GM18511 (cell line): ENCODE results near the gene RGSL1.
"Not testable (repeated sequence)": the region's sequence is repeated elsewhere in the genome, so short reads cannot be mapped to it uniquely, and the experiment has no call there.

Source experiments
- ATAC-seq: cut with Tn5 transposase; IDR thresholded peaks from one replicate; pipeline ENCODE4 v1.9.1; 2021; ENCODE audit warnings: mild to moderate bottlenecking, moderate library complexity; ENCODE audit not compliant: unreplicated experiment

The RGSL1 gene

DNA sequence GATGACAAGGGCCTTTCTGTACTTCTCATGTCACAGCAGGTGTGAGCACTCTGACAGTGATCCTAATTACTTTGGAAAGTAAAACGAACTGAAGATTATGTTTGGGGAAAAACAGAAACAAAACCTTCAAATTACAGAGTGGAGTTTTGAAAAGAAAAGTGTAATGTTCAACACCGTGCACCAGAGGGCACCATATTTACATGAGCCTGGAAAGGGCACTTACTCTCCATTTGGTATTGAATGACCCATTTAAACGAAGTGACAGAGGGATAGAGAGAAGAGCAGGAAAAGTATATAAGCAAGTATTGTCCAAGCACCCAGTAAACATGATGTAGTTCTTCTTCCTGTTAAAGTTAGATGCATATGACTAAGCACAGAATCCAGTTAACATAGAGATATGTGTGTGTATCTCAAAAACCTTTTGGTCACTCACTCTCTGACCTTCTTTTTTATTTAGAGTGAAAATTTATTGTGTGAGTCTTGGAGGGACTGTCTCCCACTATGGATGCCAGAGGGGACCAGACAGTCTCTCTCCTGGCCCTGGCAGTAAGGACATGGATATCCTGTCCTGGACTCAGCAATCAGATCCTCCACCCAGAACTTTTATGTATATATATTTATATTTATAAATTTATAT is 3.8 kb upstream of the RGSL1 start:
- ATAC-seq, result peak; percentile 68

DNA sequence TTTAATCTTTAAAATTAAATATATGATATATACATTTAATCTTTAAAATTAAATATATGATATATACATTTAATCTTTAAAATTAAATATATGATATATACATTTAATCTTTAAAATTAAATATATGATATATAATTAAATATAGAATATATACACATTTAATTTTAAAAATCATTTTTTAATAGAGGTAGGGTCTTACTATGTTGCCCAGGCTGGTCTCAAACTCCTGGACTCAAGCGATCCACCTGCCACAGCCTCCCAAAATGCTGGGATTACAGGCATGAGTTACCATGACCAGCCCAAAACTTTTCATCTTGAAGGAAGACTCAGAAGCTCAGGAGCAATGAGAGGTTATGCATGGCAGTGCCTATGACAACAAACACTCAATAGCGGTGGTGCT is 2.8 kb upstream of the RGSL1 start:
- ATAC-seq, result not testable (repeated sequence)

DNA sequence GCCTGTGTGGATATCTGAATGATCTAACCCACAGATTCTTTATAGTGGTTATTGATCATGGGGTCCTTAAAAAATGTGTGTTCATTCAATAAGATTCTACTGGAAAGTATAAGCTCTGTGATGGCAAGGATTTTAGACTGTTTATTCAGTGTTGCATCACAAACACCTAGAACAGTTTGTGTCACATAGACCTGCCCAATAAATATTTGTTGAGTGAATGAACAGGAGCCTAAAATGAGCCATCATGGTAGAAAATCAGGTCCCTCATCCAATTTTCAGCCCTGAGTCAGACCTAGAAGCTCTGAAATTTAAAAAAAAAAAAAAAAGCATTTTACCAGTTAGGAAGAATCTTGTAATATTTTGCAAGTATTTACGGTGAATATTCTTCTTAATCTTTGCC is 2.3 kb upstream of the RGSL1 start:
- ATAC-seq, result no peak

DNA sequence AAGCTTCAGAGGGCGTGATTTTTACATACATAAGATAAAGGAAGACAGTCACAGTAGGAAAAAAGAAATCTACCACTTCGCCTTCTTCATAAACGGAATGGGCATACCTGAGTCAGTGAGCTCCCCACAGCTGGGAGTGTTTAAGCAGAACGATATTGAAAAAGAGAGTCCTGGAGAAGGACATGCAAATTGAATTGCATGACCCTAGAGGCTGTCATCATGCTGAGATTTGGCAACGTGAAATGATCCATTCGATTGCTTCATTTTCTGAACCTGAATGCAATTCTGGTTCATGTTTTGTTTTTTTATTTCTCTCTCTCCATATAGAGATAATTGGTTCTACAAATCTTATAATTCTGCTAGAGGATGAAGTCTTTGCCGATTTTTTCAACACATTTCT is 3.7 kb downstream of the RGSL1 start:
- ATAC-seq, result no peak

DNA sequence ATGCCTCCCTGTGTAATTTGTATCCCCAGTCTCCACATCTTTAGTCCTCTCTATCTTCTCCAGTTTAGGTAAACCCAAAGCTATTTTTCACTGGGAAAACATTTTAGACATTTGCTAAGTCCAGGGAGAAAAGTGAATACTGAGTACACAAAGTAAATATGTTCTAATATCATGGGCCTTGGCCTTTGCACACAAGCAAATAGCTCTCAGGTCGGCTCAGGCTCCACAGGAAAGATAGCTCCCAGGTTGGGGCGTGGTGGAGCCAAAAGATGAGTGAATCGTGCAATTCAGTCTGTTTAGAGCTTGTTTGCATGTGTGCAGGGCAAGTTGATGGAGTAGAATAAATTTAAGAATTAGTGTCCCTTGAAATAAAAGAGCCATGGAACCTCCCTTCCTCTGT is 7.9 kb downstream of the RGSL1 start:
- ATAC-seq, result no peak

DNA sequence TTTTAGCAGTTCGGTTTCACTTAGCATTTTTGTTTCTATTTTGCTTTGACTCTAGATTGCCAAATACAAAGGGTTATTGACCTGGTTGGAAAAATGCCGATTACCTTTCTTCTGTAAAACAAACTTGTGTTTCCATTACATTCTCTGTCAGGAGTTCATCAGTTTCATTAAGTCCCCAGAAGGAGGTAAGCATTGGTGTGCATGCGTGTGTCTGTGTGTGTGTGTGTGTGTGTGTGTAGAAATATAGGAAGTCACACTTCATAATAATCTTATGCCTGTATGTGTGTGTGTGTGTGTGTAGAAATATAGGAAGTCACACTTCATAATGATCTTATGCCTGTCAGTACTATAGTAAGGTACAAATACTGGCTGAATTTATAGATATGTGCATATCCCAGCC is 10.0 kb downstream of the RGSL1 start:
- ATAC-seq, result no peak

DNA sequence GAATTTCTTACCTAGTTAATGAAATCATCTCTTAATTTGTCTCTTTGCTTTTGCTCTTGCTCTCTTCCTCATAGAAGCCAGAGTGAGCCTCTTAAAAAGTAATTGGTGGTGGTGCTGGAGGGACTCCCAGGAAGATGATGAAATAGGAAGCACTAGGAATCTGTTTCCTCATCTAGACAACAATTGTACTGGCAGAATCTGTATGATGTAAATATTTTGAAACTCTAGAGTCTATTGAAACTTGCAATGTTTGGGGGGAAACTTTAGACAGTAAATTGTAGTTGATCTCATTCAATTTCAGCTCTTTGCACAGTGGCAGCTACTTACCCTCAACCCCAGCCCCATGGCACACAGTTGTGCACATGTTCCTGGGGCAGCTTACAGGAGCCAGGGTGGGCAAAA is 10.6 kb downstream of the RGSL1 start:
- no peak for ATAC-seq

DNA sequence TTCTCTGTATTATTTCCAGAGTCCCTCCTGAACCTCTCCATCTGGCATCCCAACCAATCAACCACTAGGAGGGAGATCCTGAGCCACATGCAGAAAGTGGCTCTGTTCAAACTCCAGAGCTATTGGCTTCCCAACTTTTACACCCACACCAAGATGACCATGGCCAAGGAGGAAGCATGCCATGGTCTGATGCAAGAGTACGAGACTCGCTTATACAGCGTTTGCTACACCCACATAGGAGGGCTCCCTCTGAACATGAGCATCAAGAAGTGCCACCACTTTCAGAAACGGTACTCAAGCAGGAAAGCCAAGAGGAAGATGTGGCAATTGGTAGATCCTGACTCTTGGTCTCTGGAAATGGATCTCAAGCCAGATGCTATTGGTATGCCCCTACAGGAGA is 23.6 kb downstream of the RGSL1 start:
- ATAC-seq, result no peak

DNA sequence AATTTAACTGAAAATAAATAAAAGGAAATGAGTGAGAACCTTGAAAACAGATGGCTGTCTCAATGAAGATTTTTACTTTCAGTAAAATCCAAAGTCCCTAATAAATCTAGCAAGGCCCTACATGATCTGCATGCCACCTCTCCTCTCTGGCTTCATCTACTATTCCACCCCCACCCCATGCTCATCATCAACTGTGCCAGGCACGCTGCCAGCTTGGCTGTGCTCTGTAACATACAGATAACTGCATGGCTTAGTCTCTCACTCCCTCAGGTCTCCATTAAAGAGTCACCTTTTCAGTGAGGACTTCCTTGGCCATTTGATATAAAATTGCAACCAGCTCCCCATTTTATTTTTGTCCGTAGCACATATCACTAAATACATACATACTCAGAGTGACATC is 26.7 kb downstream of the RGSL1 start:
- no peak for ATAC-seq

DNA sequence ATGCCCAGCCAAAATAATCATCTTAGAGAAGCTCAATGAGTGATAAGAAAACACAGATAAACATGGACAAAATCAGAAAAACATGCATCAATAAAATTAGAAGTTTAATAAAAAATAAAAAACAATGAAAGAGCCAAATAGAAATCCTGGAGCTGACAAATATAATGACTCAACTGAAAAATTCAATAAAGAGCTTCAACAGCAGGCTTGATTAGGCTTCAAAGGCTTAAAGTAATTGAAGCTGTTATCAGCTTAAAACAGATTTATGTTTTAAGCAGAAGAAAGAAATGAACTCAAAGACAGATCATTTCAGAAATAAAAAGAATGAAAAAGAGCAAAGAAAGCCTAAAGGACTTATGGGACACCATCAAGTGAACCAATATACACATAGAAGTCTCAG is 28.3 kb downstream of the RGSL1 start:
- ATAC-seq, result no peak

DNA sequence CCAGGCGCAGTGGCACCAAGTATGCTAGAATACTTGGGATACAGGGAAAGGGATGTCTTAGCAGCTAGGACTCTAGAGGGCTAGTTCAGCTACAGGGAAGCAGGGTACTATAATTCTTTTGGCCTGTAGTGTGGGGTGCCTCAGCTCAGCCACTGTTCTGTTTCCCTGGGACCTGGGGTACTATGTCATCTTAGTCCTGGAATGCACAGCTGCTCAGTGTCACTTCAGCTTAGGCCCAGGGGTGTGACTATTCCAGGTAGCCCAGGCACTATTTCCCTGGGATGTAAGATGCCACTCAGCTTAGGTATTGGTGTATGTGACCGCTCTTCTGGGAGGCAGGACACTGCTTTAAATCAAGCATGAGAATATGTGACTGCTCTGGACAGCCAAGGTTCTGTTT is 34.1 kb downstream of the RGSL1 start:
- ATAC-seq, result peak; percentile 24

DNA sequence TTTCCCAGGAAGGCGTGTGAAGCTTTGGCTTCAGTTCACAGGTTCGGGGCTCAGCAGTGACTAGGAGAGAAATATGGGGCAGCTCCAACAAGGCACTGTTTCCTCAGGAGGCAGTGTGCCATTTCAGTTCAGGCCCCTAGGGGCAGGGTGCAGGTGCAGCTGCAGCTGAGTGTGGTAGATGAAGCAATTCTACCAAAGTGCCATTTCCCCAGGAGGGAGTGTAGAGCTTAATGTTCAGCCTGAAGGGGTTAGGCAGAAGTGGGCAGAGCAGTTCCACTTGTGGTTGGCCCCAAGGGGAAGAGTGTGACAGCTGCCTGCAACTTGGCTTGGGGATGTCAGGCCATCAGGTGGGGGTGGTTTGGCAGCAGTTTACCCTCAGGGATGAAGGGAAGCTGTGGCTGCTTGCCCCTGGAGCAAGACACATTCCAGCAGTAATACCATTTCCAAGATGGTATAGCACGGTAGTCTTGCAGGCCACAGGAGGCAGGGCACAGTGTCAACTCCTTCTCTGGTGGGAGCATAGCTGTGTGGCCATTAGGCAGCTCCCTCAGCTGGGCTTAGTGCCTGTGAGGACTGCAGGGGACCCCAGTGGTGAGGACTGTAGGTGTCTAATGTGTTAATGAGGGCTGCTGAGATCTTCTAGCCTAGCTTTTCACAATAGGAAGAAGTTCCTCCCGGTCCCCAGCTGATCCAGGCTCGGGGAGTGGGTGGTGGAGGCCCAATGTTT is 34.7 kb downstream of the RGSL1 start:
- ATAC-seq, result peak; percentile 99

DNA sequence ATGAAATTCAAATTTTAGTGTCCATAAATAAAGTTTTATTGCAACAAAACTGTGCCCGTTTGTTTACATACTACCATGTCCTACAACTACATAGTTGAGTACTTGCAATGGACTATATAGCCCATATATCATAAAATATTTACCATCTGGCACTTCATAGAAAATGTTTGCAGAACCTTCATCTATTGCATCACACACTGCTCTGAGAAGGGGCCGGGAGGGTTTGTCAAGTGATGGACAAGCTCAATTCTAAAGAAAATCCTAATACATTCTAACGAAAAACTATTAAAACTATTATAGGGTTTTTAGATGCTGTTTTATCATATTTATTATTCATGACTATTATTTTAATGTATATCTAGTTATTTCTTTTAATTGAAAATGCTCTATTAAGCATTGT is 35.9 kb downstream of the RGSL1 start:
- ATAC-seq, result no peak

DNA sequence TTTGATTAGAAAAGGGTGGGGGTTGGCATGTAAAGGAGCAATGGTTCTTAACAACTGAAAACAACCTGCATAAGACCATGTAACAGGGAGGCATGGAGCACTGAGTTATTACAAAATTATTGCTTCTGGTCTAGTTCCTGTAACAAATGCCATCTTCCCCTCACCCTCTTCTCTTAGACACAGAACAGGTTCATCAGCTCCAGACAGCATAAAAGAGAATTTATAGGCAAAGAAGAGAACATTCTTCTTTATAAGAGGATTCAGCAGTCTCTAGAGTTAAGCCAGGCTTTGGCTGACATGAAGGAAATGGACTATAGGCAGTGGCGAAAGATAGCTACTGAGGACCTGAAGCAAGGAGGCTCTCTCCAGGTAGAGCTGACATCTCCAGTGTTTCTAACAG is 38.9 kb downstream of the RGSL1 start:
- ATAC-seq, result no peak

DNA sequence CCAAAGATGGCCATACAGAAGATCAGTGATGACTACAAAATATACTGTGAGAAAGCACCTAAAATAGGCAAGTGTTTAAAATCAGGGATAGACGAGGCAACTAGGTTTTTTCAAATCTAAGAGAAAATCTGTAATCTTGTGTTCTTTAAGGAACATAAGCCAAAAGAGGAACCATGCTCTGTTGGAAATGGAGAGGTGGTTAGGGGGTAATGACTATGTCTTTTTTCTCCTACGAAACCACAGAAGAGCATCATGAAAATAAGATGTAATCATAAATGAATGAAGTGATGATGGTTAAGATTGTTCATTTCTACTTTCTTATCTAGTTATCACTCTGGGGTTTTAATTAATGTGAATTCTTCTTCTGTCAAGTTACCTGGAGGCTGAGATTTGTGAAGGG is 43.1 kb downstream of the RGSL1 start:
- ATAC-seq, result no peak

DNA sequence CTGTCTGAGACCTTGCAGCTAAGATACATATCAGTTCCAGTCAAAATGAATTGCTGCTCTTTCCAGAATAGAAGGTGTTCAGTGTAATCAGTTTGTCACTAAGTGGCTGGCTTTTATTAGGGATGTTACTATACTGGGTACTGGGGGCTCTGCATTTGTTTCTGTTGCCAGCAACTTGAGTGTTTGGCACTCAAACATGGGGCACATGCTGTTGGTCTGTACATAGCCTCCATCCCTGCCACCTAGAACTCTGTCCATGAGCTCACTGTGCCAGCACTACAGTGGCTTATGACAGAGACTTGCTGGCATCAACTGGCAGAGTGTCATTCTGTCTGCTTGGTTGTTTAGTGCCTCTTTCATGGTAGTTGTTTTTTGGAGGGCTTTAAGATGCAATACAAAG is 45.1 kb downstream of the RGSL1 start:
- ATAC-seq, result no peak

DNA sequence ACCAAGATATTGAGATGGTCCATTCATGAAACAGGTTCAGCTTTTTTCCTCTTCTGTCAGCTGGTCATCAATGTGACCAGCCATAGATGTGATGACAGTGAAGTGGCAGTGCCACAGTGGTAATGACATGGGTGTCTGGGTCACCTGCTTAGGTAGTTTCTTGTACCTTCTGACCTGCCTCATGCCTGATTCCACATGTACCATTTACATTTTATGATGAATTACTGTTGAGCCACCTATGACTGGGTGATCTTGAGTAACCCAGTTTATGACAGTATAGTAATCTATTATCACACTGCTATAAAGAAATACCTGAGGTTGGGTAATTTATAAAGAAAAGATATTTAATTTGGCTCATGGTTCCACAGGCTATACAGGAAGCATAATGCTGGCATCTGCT is 45.7 kb downstream of the RGSL1 start:
- ATAC-seq, result no peak

DNA sequence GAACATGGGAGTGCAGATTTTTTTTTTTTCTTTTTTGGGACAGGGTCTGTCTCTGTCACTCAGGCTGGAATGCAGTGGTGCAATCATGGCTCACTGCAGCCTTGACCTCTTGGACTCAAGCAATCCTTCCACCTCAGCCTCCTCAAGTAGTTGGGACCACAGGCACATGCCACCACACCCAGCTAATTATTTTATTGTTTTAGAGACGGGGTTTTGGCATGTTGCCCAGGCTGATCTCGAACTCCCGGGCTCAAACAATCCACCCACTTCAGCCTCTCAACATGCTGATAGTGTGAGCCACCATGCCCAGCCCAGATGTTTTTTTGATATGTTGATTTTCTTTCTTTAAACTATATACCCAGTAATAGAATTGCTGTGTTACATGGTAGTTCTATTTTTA is 57.7 kb downstream of the RGSL1 start:
- ATAC-seq, result no peak

DNA sequence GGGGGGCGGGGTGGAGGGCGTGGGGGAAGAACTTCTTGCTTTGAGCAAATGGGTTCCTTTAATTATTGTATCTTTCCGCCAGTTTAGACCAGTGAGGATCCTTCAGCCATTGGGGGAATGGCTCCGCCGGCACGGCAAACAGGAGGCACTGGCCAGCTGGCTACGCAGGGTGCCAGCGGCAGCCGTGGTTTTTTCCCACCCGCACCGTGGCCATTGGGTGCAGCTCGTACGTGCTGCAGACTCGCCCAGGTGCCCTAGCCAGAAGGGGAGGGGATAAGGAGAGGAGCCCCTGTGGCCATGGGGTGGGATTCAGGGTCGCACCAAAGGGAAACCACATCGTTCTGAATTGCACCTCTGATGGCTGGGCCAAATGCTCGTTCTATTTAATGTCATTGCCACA is 65.6 kb downstream of the RGSL1 start:
- no peak for ATAC-seq

DNA sequence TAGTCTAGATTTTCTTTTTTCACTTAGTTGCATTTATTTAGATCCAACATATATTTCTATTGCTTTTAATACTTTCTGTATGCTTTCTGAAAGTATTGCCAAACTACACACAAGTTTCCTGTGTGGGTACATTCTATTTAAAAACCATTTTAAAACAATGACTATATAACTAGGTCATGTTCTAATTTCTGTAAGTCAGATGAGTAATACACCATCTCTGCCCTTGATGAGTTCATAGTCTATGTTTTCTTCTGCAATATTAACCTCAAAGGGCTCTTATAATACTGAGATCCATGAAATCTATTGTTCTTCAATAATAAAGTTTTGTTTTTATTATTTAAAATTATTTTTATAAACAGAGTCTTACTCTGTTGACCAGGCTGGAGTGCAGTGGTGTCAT is 70.8 kb downstream of the RGSL1 start:
- no peak for ATAC-seq

DNA sequence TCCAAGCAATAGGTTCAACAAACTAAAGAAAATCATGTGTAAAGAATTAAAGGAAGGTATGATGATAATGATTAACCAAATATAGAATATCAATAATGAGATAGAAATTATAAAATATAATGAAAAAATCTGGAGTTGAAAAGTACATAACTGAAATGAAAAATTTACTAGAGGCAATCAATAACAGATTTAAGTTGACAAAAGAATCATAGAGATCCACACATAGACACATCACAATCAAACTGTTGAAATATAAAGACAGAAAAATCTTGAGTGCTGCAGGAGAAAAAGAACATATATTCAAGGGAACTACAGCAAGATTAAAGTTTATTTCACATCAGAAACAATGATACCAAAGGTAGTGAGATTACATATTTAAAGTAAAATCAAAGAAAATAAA is 75.4 kb downstream of the RGSL1 start:
- ATAC-seq, result no peak

DNA sequence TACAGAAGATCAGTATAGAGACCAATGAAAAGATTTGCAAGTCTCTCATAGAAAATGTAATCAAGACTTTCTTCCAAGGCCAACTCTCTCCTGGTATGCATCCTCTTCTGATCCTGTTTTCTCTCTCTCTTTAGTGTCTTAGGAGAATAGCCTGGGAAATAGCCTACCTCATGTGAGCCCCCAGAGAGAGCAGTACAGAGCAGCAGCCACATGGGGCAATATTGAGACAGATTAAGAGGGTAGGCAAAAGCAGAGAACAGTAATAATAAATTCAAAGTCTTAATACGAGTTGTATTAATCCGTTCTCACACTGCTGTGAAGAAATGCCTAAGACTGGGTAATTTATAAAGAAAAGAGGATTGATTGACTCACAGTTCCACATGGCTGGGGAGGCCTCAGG is 77.7 kb downstream of the RGSL1 start:
- ATAC-seq, result no peak

DNA sequence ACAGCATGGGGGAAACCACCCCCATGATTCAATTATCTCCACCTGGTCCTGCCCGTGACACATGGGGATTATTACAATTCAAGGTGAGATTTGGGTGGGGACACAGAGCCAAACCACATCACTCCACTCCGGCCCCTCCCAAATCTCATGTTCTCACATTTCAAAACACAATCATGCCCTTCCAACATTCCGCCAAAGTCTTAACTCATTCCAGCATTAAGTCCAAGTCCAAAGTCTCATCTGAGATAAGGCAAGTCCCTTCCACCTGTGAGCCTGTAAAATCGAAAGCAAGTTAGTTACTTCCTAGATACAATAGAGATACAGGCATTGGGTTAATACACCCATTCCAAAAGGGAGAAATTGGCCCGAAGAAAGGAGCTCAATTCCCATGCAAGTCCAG is 78.3 kb downstream of the RGSL1 start:
- ATAC-seq, result not testable (repeated sequence)
